GM12872 (cell line): ENCODE results near the gene DHX30.

Source experiments
- TF ChIP-seq, protein P1 (sequence below): IDR thresholded peaks from 3 replicates; pipeline ENCODE4 v1.5.1; 2011; ENCODE audit warnings: low read depth, mild to moderate bottlenecking, low read length, moderate library complexity; ENCODE audit not compliant: insufficient read depth

Gene DHX30

DNA sequence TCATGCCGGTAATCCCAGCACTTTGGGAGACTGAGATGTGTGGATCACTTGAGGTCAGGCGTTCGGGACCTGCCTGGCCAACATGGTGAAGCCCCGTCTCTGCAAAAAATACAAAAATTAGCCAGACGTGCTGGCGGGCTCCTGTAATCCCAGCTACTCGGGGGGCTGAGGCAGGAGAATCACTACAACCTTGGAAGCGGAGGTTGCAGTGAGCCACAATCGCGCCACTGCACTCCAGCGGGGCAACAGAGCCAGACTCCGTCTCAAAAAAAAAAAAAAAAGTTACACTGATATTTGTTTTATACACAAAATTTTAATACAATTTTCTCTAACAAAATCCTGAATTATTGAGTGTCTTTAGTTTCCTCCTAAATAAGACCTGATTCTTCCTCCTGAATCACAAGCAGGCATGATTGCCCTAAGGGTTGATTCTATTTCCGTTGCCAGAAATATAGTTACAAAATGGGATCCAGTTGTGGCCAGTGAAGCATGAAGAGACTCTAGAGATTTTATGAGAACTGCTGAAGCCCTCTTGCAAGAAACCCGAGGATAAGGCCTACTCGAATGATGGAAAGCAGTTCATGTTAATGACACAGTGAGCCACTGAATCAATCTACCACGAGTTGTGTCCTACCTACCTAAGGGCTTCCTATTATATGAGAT is 11.6 kb upstream of the DHX30 start:
- TF ChIP-seq, protein P1, sequence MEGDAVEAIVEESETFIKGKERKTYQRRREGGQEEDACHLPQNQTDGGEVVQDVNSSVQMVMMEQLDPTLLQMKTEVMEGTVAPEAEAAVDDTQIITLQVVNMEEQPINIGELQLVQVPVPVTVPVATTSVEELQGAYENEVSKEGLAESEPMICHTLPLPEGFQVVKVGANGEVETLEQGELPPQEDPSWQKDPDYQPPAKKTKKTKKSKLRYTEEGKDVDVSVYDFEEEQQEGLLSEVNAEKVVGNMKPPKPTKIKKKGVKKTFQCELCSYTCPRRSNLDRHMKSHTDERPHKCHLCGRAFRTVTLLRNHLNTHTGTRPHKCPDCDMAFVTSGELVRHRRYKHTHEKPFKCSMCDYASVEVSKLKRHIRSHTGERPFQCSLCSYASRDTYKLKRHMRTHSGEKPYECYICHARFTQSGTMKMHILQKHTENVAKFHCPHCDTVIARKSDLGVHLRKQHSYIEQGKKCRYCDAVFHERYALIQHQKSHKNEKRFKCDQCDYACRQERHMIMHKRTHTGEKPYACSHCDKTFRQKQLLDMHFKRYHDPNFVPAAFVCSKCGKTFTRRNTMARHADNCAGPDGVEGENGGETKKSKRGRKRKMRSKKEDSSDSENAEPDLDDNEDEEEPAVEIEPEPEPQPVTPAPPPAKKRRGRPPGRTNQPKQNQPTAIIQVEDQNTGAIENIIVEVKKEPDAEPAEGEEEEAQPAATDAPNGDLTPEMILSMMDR = no peak

DNA sequence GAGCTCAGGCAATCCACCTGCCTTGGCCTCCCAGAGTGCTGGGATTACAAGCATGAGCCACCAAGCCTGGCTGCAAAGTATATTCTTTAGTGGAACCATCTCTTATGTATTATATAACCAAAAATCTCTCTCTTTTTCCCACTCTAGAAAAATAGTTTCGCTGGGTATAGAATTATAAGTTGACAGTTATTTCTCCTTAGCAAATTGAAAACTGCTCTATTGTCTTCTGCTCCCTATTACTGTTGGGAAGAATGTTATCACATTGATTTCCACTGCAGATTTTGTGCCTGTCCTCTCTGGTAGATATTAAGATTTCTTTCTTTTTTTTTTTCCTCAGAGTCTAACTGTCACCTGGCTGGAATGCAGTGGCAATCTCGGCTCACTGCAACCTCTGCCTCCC is 10.2 kb upstream of the DHX30 start:
- TF ChIP-seq, protein P1 = no peak

DNA sequence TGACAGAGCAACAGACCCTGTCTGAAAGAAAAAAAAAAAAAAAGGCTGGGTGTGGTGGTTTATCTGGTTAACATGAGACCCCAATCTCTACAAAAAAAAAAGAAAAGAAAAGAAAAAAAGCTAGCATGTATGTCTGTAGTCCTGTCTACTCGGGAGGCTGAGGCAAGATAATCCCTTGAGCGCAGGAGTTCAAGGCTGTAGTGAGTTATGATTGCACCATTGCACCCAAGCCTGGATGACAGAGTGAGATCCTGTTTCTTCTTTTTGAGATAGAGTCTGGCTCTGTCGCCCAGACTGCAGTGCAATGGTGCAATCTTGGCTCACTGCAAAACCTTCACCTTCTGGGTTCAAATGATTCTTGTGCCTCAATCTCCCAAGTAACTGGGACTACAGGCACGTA is 8.4 kb upstream of the DHX30 start:
- TF ChIP-seq, protein P1 = no peak

DNA sequence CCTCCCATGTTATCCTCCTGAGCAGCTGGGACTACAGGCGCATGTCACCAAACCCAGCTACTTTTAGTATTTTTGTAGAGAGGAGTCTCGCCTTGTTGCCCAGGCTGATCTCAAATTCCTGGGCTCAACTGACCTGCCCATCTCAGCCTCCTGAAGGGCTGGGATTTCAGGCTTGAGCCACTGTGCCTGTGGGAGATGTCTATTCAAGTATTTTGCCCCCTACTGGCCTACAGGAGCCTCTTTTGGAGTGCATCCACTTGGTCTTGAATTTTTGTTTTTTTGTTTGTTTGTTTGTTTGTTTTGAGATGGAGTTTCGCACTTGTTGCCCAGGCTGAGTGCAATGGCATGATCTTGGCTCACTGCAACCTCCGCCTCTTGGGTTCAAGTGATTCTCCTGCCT is 3.2 kb upstream of the DHX30 start:
- TF ChIP-seq, protein P1 = peak; percentile 69

DNA sequence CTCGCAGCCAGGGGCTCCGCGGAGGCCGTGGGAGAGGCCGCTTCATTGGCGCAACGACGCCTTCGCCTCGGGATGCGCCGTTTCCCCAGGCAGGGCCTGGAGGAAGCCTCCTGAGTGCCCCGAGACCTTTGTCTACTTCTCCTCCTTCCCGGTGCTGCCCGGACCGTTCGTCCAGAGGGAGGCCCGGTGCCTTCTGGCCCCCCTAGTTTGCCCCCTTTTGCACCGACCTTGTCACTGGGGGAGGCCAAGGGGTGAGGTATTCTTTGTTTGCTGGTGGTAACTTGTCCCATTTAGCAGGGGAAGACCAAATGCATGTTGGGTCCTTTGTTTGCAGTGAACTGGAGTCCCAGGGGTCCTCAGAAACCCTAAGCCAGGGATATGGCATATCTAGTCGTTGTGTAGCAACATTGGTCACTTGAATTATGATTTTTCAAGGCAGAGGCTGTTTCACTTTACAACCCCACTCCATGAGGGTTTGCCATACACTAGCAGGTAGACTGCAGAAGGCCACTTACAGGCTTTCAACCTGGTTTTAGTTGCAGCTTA is 615 bp downstream of the DHX30 start:
- TF ChIP-seq, protein P1 = no peak

DNA sequence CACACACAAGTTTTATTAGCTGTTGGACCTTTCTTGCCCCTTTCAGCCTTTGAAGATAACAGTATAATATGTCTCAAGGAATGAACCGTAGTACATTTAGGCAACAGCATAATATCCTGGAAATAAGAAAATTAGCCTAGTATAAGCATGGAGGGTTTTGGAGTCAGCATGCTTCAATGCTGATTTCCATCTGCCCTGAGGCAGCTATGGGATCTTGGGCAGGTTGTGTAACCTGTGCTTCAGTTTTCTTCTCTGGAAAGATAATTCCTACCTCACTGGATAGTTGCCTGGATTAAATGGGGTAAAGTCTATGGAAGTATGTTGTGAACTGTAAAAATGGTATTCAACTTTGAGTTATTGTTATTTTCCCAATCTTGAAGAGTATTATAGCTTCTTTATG is 1.6 kb downstream of the DHX30 start:
- TF ChIP-seq, protein P1 = no peak

DNA sequence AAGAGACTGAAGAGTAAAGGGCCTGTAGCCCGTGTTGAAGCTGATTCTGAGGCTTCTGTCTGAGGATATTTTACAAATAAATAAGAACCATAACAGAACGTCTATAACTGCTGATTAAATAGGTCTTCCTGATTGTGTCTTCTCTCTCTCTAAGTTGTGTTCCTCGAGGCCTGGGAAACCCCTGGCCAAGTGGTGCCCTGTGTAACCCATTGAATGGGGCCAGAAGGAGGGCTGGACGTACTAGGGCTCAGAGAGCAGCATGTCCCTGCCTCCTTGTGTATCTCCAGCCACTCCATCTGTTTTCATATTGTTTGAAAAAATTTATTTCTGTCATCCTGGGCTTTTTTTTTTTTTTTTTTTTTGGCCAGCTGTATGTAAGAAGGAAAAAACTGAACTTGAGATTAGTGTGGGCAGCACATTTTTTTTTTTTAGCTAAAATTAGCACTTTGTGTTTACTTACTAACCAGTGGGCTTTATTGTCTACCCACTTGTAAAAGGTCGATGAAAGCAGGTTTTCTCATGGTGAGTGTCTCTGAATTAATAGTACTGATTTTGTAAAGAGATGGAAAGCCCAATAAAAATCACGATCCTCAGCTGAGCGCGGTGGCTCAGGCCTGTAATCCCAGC is 10.7 kb downstream of the DHX30 start:
- TF ChIP-seq, protein P1 = no peak
